GM18508 (cell line): ENCODE measurements around the gene SSX7.
"Not testable (repeated sequence)": the region's sequence is repeated elsewhere in the genome, so short reads cannot be mapped to it uniquely, and the experiment has no call there.

Experiments used
- ATAC-seq: cut with Tn5 transposase; IDR thresholded peaks from one replicate; pipeline ENCODE4 v1.9.1; 2021; ENCODE audit warnings: moderate number of reproducible peaks; ENCODE audit not compliant: insufficient read depth, unreplicated experiment

Gene SSX7

GRCh38 chrX:52654800-52655199 is at the start of gene SSX7:
Gene SSX7, minus strand, starts transcription at chrX:52654900. Its CDS starts 1,428 bp downstream, at chrX:52653472.
- ATAC-seq = not testable (repeated sequence)

DNA sequence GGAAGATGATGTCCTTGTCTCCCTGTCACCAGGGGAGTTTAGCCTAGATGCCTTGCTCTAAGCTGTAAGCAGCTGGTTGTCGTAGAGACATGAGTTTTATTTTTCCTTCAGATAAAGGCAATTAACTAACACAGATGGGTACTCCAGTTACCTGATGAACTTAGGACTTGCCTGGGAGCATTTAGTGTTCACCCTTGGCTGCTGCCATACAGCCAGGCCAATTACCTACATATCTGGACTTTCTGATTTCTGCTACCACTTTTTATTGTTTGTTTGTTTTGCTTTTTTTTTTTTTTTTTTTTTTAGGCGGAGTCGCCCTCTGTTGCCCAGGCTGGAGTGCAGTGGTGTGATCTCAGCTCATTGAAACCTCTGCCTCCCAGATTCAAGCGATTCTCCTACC is 37.3 kb upstream of the SSX7 start:
- not testable (repeated sequence) for ATAC-seq

GRCh38 chrX:52662218-52662617 is 7.5 kb upstream of the SSX7 start:
- not testable (repeated sequence) for ATAC-seq

DNA sequence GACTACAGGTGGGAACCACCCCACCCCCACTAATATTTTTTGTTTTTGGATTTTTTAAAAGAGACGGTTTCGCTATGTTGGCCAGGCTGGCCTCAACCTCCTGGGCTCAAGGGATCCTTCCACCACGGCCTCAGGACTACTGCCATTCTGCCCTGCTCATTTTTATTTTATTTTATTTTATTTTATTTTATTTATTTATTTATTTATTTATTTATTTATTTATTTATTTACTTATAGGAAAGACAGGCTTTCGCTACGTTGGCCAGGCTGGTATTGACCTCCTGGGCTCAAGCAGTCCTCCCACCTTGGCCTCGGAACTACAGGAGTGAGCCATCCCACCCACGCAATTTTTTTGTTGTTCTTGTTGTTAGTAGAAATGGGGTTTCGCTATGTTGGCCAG is 775 bp upstream of the SSX7 start:
- ATAC-seq = not testable (repeated sequence)

GRCh38 chrX:52650676-52651075 is 4.0 kb downstream of the SSX7 start:
- ATAC-seq = not testable (repeated sequence)

GRCh38 chrX:52648956-52649355 is 5.7 kb downstream of the SSX7 start:
- ATAC-seq = not testable (repeated sequence)

DNA sequence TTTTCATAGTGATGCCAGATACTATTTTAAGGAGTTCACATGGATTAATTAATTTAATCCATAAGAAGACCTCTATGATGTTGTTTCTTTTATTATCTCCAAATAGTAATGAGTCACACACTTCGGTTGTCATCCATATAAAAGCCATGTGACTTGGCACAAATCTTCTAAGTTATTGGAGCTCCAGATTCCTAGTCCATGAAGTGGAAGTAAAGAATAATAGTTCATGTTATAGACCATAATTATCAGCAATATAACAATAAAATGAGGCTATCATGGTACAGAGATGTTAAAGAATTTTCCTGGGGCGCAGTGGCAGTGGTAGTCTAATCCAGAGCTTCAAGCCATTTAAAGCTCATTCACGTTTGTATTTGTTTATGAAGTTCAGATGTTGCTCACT is 26.2 kb downstream of the SSX7 start:
- not testable (repeated sequence) for ATAC-seq

DNA sequence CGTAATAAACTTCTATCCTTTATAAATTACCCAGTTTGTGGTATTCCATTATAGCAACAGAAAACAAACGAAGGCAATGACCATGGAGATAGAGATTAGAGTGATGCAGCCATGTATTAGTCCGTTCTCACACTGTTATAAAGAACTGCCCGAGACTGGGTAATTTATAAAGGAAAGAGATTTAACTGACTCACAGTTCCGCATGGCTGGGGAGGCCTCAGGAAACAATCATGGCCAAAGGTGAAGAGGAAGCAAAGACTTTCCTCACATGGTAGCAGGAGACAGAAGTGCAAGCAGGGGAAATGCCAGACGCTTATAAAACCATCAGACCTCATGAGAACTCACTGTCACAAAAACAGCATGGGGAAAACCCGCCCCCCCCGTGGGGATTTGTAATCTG is 34.0 kb downstream of the SSX7 start:
- not testable (repeated sequence) for ATAC-seq

DNA sequence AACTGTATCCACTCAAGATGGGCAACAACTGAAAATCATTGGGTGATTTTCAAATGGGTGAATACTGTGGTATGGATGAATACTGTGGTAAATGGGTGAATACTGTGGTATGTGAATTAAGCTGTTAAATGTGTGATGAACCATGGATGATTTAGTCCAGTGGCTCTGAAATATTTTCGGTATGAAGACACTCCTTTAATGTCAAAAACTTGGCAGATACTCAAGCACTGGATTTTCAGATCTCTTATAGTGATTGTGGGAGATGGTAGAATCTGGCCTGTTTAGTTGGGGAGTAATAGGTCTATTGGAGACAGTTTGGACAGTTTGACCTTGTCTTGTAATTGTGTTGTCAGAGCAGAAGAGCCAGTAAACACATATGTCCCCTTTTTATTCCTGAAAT is 45.7 kb downstream of the SSX7 start:
- ATAC-seq = no peak

DNA sequence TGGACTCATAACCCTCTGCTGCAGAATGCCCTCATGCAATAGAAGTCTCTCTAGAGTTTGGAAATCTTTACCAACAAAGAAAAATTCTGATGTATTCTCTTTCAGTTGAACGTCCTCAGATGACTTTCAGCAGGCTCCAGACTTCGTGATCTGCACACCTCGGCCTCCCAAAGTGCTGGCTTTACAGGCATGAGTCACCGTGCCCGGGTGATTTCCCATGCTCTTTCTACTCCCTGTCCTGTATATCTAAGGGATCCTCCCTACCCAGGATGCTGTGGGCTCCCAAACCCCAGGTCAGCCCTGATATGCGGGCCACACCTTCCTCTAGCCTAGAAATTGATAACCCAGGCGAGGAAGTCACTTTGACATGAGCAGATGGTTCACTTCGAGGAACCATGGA is 51.5 kb downstream of the SSX7 start:
- ATAC-seq = not testable (repeated sequence)

- ATAC-seq = no peak
Observed at GRCh38 chrX:52598886-52599285, 55.8 kb downstream of the SSX7 start.

DNA sequence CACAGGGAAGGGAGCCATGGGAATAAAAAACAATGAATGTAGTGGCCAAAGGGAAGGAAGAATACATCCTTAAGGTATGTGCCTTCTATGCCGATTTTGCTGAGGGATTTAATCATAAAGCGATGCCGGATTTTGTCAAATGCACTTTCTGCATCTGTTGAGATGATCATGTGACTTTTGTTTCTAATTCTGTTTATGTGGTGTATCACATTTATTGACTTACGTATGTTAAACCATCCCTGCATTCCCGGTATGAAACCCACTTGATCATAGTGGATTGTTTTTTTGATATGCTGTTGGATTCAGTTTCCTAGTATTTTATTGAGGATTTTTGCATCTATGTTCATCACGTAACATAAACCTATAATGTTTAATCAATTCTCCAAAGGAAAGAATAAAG is 60.0 kb downstream of the SSX7 start:
- ATAC-seq = no peak
